ENCODE measurements around the gene OSBPL8. TPM values are rescaled to one million over a fixed set of nuclear protein-coding genes. Genes with fewer than 3 reads are reported as not detected.

Gene OSBPL8
- total and polyA plus RNA-seq, 2 of the 8 experiments (the other 6 are each of a cell fraction or from before 2014, with no cell fraction given), result 10.9 to 81.1 TPM

- TF ChIP-seq E2F6 (IDR thresholded peaks at IDR 0.05) (no peak), SAP30 (IDR thresholded peaks at IDR 0.05; ENCODE audit: insufficient read depth, insufficient replicate concordance, low read length) (no peak), SP4 (IDR thresholded peaks at IDR 0.05; ENCODE audit: low read length) (no peak), SP2 (IDR thresholded peaks at IDR 0.05; ENCODE audit: low read length) (no peak), TCF12 (IDR thresholded peaks at IDR 0.05; ENCODE audit: low read depth, low read length) (no peak), CHD1 (IDR thresholded peaks at IDR 0.05; ENCODE audit: low read depth, low read length) (no peak), EP300 (IDR thresholded peaks at IDR 0.05; ENCODE audit: borderline replicate concordance in 1 of 2, low read depth in 2 of 2, low read length in 2 of 2) (no peak), NANOG (IDR thresholded peaks at IDR 0.05; ENCODE audit: insufficient read depth, low read depth, low read length, poor library complexity, severe bottlenecking) (no peak)
Observed at GRCh38 chr12:76449016-76449415, 110.6 kb downstream of the OSBPL8 start (continued).

All from H1 (cell line).